GM19328 (cell line): ENCODE results near the gene SLC30A1.
"Not testable (repeated sequence)": the region's sequence is repeated elsewhere in the genome, so short reads cannot be mapped to it uniquely, and the experiment has no call there.

Experiments
- ATAC-seq: cut with Tn5 transposase; IDR thresholded peaks from one replicate; pipeline ENCODE4 v1.9.1; 2021; ENCODE audit warnings: mild to moderate bottlenecking, moderate library complexity; ENCODE audit not compliant: unreplicated experiment

Gene SLC30A1

GRCh38 chr1:211588711-211589110 is 9.8 kb upstream of the SLC30A1 start:
- no peak for ATAC-seq

- no peak for ATAC-seq
Measured at GRCh38 chr1:211587123-211587522, 8.2 kb upstream of the SLC30A1 start.

- ATAC-seq, result no peak
Measured at GRCh38 chr1:211586538-211586937, 7.6 kb upstream of the SLC30A1 start.

- ATAC-seq, result no peak
Measured at GRCh38 chr1:211583011-211583992, 4.3 kb upstream of the SLC30A1 start.

GRCh38 chr1:211581526-211581925 is 2.6 kb upstream of the SLC30A1 start:
- no peak for ATAC-seq

GRCh38 chr1:211580303-211580687 is 1.3 kb upstream of the SLC30A1 start:
- no peak for ATAC-seq

GRCh38 chr1:211579440-211580302 is 710 bp upstream of the SLC30A1 start:
- peak; percentile 37 for ATAC-seq

- ATAC-seq, result peak; percentile 0
Measured at GRCh38 chr1:211577819-211578639, 932 bp downstream of the SLC30A1 start.

GRCh38 chr1:211577277-211577818 is 1.6 kb downstream of the SLC30A1 start:
- no peak for ATAC-seq

- no peak for ATAC-seq
Measured at GRCh38 chr1:211576717-211577116, 2.2 kb downstream of the SLC30A1 start.

- no peak for ATAC-seq
Measured at GRCh38 chr1:211574705-211575104, 4.3 kb downstream of the SLC30A1 start.

GRCh38 chr1:211571998-211572397 is 7.0 kb downstream of the SLC30A1 start:
- no peak for ATAC-seq

- not testable (repeated sequence) for ATAC-seq
Measured at GRCh38 chr1:211570378-211570777, 8.6 kb downstream of the SLC30A1 start.

GRCh38 chr1:211566431-211567025 is 12.4 kb downstream of the SLC30A1 start:
- peak; percentile 70 for ATAC-seq

- ATAC-seq, result no peak
Measured at GRCh38 chr1:211564084-211564483, 14.9 kb downstream of the SLC30A1 start.

- no peak for ATAC-seq
Measured at GRCh38 chr1:211559222-211560010, 19.5 kb downstream of the SLC30A1 start.

- no peak for ATAC-seq
Measured at GRCh38 chr1:211557894-211558625, 20.9 kb downstream of the SLC30A1 start.

- ATAC-seq, result no peak
Measured at GRCh38 chr1:211553549-211553948, 25.4 kb downstream of the SLC30A1 start.
